Vagina (tissue), 2 donors: ENCODE data around the gene ABHD8.

Source experiments
- CTCF ChIP-seq, 3 experiments: fragments of 450-650 bp in 2 of 3; fragments of 200-600 bp in 1 of 3; sonication (generic) in 1 of 3; IDR thresholded peaks; one replicate each; pipeline ENCODE4 v1.5.1; 2017 to 2019; ENCODE audit warnings: antibody characterized with exemption in 3 of 3, mild to moderate bottlenecking in 2 of 3, moderate library complexity in 2 of 3
- POLR2A ChIP-seq, 2 donors: fragments of 450-650 bp; IDR thresholded peaks; one replicate each; pipeline ENCODE4 v1.6.1; 2017; ENCODE audit warnings: antibody characterized with exemption in 2 of 2, mild to moderate bottlenecking in 2 of 2, moderate library complexity in 2 of 2

- TF ChIP-seq CTCF (IDR thresholded peaks at IDR 0.05): no peak
- TF ChIP-seq POLR2A (IDR thresholded peaks at IDR 0.05): no peak
Observed at GRCh38 chr19:17296976-17297375, 6.2 kb downstream of the ABHD8 start.
